HepG2 (cell line): ENCODE results near the gene TRMT112. TPM values are rescaled to one million over a fixed set of nuclear protein-coding genes. Genes with fewer than 3 reads are reported as not detected.

Experiments
- ATAC-seq: fragments of 200-7000 bp; cut with Tn5 transposase; 3 replicates; pipeline ENCODE4 v1.9.1; 2020; ENCODE audit warnings: mild to moderate bottlenecking, moderate library complexity
- BruUV-seq: library from RNA; stranded (reverse); fragments of 400-500 nt; replicated peaks from 2 replicates; lab custom pipeline; 2021; lab: Mats Ljungman, UMichigan
- CTCF ChIA-PET: fragments of 300-600 bp; formaldehyde crosslinking; extraction: SDS; loops from one replicate; lab custom pipeline; 2021; ENCODE audit warnings: low total read pairs, inconsistent platforms, low intra/inter-chr PET ratio; lab: Yijun Ruan, JAX
- POLR2A ChIA-PET: fragments of 350-600 bp; sonication (Branson Sonifier 250); formaldehyde crosslinking; loops from one replicate; lab custom pipeline; 2020; ENCODE audit warnings: antibody characterized with exemption, inconsistent platforms; lab: Yijun Ruan, JAX
- DNase-seq: peaks from one replicate; pipeline ENCODE4 v3.0.0-alpha.2; 2015; ENCODE audit warnings: low spot score
- FAIRE-seq: peaks from 3 replicates; lab custom pipeline; 2011; peaks lifted over from hg19 to GRCh38; lab: Jason Lieb, UNC
- H2AFZ ChIP-seq: one replicate; pipeline ENCODE4 v1.6.1; 2011; ENCODE audit warnings: low read length, inconsistent platforms
- H3K27ac ChIP-seq: fragments of 300-600 bp; 3 replicates; pipeline ENCODE4 v1.8.0; 2011; ENCODE audit warnings: mixed run types, mild to moderate bottlenecking, mixed read lengths, low read length, inconsistent platforms; ENCODE audit not compliant: insufficient read depth; ENCODE audit errors: extremely low read length
- H3K27me3 ChIP-seq, 2 experiments: fragments of 200-600 bp in 1 of 2; 2 replicates in 1 of 2; 3 replicates in 1 of 2; pipeline versions ENCODE4 v1.6.0 to v1.8.0; 2011; ENCODE audit warnings: low read length in 2 of 2, mild to moderate bottlenecking in 2 of 2, moderate library complexity in 2 of 2, inconsistent platforms in 1 of 2; ENCODE audit not compliant: insufficient read depth in 2 of 2, control insufficient read depth in 1 of 2
- H3K36me3 ChIP-seq, 2 experiments: fragments of 200-600 bp in 1 of 2; replicated peaks in 1 of 2; 2 replicates in 1 of 2; 3 replicates in 1 of 2; pipeline versions ENCODE4 v1.5.1 to v1.8.0; 2011; ENCODE audit warnings: low read length in 2 of 2, inconsistent platforms in 1 of 2; ENCODE audit not compliant: insufficient read depth in 2 of 2, control insufficient read depth in 1 of 2
- H3K4me1 ChIP-seq: 2 replicates; pipeline ENCODE4 v1.5.1; 2012; ENCODE audit warnings: low read length, inconsistent platforms; ENCODE audit not compliant: insufficient read depth
- H3K4me2 ChIP-seq: 2 replicates; pipeline ENCODE4 v1.6.0; 2011; ENCODE audit warnings: low read depth, low read length, inconsistent platforms
- H3K4me3 ChIP-seq, 3 experiments: fragments of 200-600 bp in 1 of 3; sonication (generic), shearing (Covaris generic) in 1 of 3; replicated peaks in 1 of 3; 2 replicates each; pipeline ENCODE4 v1.5.1; 2011 to 2016; ENCODE audit warnings: low read length in 3 of 3, inconsistent platforms in 2 of 3, low read depth in 2 of 3, mild to moderate bottlenecking in 2 of 3, control low read depth in 1 of 3, mixed read lengths in 1 of 3; ENCODE audit not compliant: insufficient read depth in 1 of 3
- H3K79me2 ChIP-seq: one replicate; pipeline ENCODE4 v1.6.1; 2011; ENCODE audit warnings: low read length, inconsistent platforms; ENCODE audit not compliant: insufficient read depth
- H3K9ac ChIP-seq: 2 replicates; pipeline ENCODE4 v1.6.0; 2011; ENCODE audit warnings: mild to moderate bottlenecking, low read depth, low read length, inconsistent platforms; ENCODE audit not compliant: insufficient read depth
- H3K9me3 ChIP-seq: 2 replicates; pipeline ENCODE4 v1.5.1; 2012; ENCODE audit warnings: mild to moderate bottlenecking, low read length
- H4K20me1 ChIP-seq: 2 replicates; pipeline ENCODE4 v1.6.0; 2011; ENCODE audit warnings: inconsistent platforms, mild to moderate bottlenecking, low read length, moderate library complexity; ENCODE audit not compliant: insufficient read depth
- BHLHE40 ChIP-seq: IDR thresholded peaks from 2 replicates; pipeline ENCODE4 v1.6.1; 2011; ENCODE audit warnings: low read length, improper control_type of control experiment
- GATAD1 ChIP-seq: IDR thresholded peaks from 2 replicates; pipeline ENCODE4 v1.6.1; 2016; ENCODE audit warnings: missing genetic modification reagents, missing compliant biosample characterization
- GZF1 ChIP-seq: sonication (generic); formaldehyde crosslinking; IDR thresholded peaks from 2 replicates; pipeline ENCODE4 v1.5.1; 2020; ENCODE audit warnings: mild to moderate bottlenecking, missing genetic modification reagents
- KLF12 ChIP-seq: sonication (generic); formaldehyde crosslinking; IDR thresholded peaks from 2 replicates; pipeline ENCODE4 v1.4.0; 2020; ENCODE audit warnings: missing genetic modification reagents, borderline replicate concordance
- NR2C2 ChIP-seq: sonication (generic); formaldehyde crosslinking; IDR thresholded peaks from 2 replicates; pipeline ENCODE4 v1.4.0; 2020; ENCODE audit warnings: missing genetic modification reagents, mild to moderate bottlenecking, moderate library complexity, borderline replicate concordance
- POLR2AphosphoS2 ChIP-seq: IDR thresholded peaks from 2 replicates; pipeline ENCODE4 v1.6.1; 2011; ENCODE audit warnings: low read depth, low read length, improper control_type of control experiment
- SRF ChIP-seq: IDR thresholded peaks from 2 replicates; pipeline ENCODE4 v1.6.1; 2011; ENCODE audit warnings: mild to moderate bottlenecking, low read depth, low read length, moderate library complexity
- TRIM24 ChIP-seq: sonication (generic); formaldehyde crosslinking; IDR thresholded peaks from 2 replicates; pipeline ENCODE4 v1.8.0; 2022; ENCODE audit warnings: mild to moderate bottlenecking, missing genetic modification reagents
- ZFP1 ChIP-seq: IDR thresholded peaks from 2 replicates; pipeline ENCODE4 v1.6.1; 2016
- ZFP82 ChIP-seq: sonication (generic); formaldehyde crosslinking; IDR thresholded peaks from 2 replicates; pipeline ENCODE4 v1.5.1; 2020; ENCODE audit warnings: mild to moderate bottlenecking, missing genetic modification reagents, borderline replicate concordance
- ZNF629 ChIP-seq: sonication (generic); formaldehyde crosslinking; conservative IDR thresholded peaks from 2 replicates; pipeline ENCODE4 v1.5.0; 2020; ENCODE audit warnings: missing genetic modification reagents
- WGBS: methylation state at CpG from one replicate; pipeline ENCODE4 v1.1.6; 2017; ENCODE audit warnings: low lambda C conversion rate; 5-methylcytosine and 5-hydroxymethylcytosine counted together
- in situ Hi-C: cut with HindIII; loops from 2 replicates; pipeline ENCODE4 v1.10.0; 2017; ENCODE audit warnings: low pct_unique_long_range_greater_than_20kb; ENCODE audit not compliant: extremely low pct_ligation_motif_present
- intact Hi-C: fragments of 100-400 bp; cut with micrococcal nuclease; formaldehyde crosslinking; loops from one replicate; pipeline ENCODE4 v1.10.0; 2022; ENCODE audit not compliant: unreplicated experiment
- polyA plus RNA-seq, 8 experiments: library from polyadenylated mRNA; depleted of rRNA in 3 of 8; stranded (reverse) in 7 of 8; unstranded in 1 of 8; fragments of >200 nt; fragmentation: Illumina TruSeq in 4 of 8; extraction: Trizol in 4 of 8; gene quantifications; 2 replicates each; pipeline versions ENCODE4 v1.2.1 to v1.2.3, GENCODE V29; 2011 to 2016; ENCODE audit warnings: low read depth in 4 of 8, missing spikeins in 1 of 8, mixed read lengths in 1 of 8; ENCODE audit not compliant: insufficient read depth in 1 of 8
- total RNA-seq, 5 experiments: library from RNA; depleted of rRNA; stranded (reverse); fragments of >200 nt; fragmentation: Illumina TruSeq; extraction: Trizol; gene quantifications; 2 replicates each; pipeline ENCODE4 v1.2.3, GENCODE V29; 2016; ENCODE audit warnings: low read depth in 1 of 5
- TF ChIP-seq, protein P1 (sequence below): sonication (generic); formaldehyde crosslinking; IDR thresholded peaks from 2 replicates; pipeline ENCODE4 v1.8.1; 2023; ENCODE audit warnings: mild to moderate bottlenecking, inconsistent platforms, moderate library complexity, missing genetic modification reagents, borderline replicate concordance
- TF ChIP-seq, protein P2 (sequence below): IDR thresholded peaks from 2 replicates; pipeline ENCODE4 v1.6.1; 2016; ENCODE audit warnings: control low read depth

The TRMT112 gene
- total and polyA plus RNA-seq, 2 of the 13 experiments (the other 11 are each of a cell fraction or from before 2014, with no cell fraction given) = 186 to 409 TPM

DNA sequence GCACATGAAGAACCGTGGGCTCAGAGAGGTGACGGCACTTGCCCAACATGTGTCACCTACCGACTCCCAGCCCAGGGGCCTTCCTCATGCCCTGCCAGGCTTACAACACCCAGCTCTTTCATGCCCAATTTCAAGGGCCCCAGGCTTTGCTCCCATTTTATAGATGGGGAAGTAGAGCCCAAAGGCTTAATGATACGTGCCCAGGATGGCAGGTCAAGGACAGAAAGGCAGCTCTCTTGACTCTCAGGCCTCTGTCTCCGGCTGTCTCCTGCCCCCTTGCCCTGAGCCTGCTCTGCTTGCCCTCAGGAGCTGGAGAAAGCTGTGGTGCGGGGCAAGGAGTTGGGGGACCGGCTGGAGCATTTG, 31.6 kb upstream of the TRMT112 start:
- peaks cover 36% of the 10 kb centered on the region for H3K4me1 ChIP-seq
- POLR2A ChIA-PET = interaction anchor here (0.7 kb wide), 1 partner anchor 31 kb away, joined by 3 read pairs; the partner anchor contains the start of gene PRDX5
- 57% methylated on average over 5 of the region's 7 CpGs for WGBS
- no peak for ATAC-seq
- no TSS peak for BruUV-seq
- no peak overlapping the region for H2AFZ ChIP-seq
- H3K36me3 ChIP-seq = no peaks in the 10 kb centered on the region
- H3K27ac ChIP-seq = no peak overlapping the region
- DNase-seq = no peak
- H3K4me2 ChIP-seq = peak overlapping the region; percentile 60
- no peak for FAIRE-seq
- H3K79me2 ChIP-seq = no peaks in the 10 kb centered on the region
- in situ Hi-C loops (no loop called here), intact Hi-C loops (no loop called here)
- TF ChIP-seq TRIM24 (no peak), ZNF629 (CRISPR knock-in tag) (peak; percentile 88)
- no peak overlapping the region for H3K9ac ChIP-seq
- H4K20me1 ChIP-seq = no peaks in the 10 kb centered on the region
- peaks cover 2 to 30% of the 10 kb centered on the region in 2 experiments; a peak in 4 of 5 replicates for H3K27me3 ChIP-seq
- CTCF ChIA-PET = no interaction called here
- H3K4me3 ChIP-seq = no peak overlapping the region
- H3K9me3 ChIP-seq = no peaks in the 10 kb centered on the region

DNA sequence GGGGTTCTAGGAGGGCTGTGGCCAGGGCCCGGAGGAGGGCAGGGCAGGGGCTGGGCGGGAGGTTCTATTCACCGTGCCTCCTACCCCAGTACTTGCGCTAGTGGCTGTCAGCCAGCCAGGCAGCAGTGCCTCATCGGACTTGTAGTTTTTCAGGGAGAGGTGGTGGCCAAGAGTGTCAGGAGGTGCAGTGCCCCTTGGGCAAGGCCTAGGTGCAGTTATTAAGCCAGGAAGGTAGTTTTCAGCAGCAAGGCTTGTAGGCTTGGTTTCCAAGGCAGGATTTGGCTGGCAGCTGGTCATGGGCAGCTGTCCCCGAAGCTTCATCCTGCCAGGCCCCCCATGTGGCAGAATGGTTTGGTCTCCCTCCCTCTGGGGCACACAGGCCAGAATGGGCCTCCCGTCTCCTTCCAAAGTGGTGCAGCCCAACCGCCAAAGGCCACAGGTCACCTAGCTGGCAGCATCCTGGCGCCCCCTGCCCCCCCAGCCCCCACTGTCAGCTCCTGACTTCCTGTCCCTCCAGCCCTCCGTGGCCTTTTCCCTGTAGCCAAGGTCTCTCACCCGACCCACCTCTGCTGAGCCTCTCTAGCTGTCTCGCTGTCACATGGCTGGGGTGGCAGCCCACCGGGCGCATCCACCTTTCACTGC, 31.1 kb upstream of the TRMT112 start:
- no peak overlapping the region for H2AFZ ChIP-seq
- in situ Hi-C loops = no loop called here
- FAIRE-seq (no peak), DNase-seq (peak; percentile 33), ATAC-seq (peak; percentile 16; the same call in 2 of the 3 replicates)
- no peak overlapping the region for H3K27ac ChIP-seq
- H3K36me3 ChIP-seq = no peaks in the 10 kb centered on the region
- intact Hi-C loops = no loop called here
- H4K20me1 ChIP-seq = no peaks in the 10 kb centered on the region
- H3K9me3 ChIP-seq = no peaks in the 10 kb centered on the region
- no TSS peak for BruUV-seq
- peak overlapping the region in 1 of 3 experiments; percentile 53; a peak in 1 of 6 replicates for H3K4me3 ChIP-seq
- no peaks in the 10 kb centered on the region for H3K79me2 ChIP-seq
- CTCF ChIA-PET = no interaction called here
- H3K4me1 ChIP-seq = peaks cover 36% of the 10 kb centered on the region
- WGBS = 36% methylated on average over 7 of the region's 14 CpGs
- H3K27me3 ChIP-seq = peaks cover 2 to 29% of the 10 kb centered on the region in 2 experiments; a peak in 4 of 5 replicates
- POLR2A ChIA-PET = no interaction called here
- no peak overlapping the region for H3K9ac ChIP-seq
- H3K4me2 ChIP-seq = peak overlapping the region; percentile 60
- TF ChIP-seq ZFP1 (CRISPR knock-in tag) (no peak), KLF12 (CRISPR knock-in tag) (no peak), GATAD1 (no peak), SRF (no peak), POLR2AphosphoS2 (no peak), NR2C2 (CRISPR knock-in tag) (peak; percentile 18; the same call in 1 of the 2 replicates), GZF1 (CRISPR knock-in tag) (no peak), ZFP82 (no peak), BHLHE40 (peak; percentile 41; the same call in 1 of the 2 replicates)
- TF ChIP-seq, protein P1, sequence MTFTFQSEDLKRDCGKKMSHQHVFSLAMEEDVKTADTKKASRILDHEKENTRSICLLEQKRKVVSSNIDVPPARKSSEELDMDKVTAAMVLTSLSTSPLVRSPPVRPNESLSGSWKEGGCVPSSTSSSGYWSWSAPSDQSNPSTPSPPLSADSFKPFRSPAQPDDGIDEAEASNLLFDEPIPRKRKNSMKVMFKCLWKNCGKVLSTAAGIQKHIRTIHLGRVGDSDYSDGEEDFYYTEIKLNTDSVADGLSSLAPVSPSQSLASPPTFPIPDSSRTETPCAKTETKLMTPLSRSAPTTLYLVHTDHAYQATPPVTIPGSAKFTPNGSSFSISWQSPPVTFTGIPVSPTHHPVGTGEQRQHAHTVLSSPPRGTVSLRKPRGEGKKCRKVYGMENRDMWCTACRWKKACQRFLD (CRISPR knock-in tag) = no peak
- TF ChIP-seq, protein P2, sequence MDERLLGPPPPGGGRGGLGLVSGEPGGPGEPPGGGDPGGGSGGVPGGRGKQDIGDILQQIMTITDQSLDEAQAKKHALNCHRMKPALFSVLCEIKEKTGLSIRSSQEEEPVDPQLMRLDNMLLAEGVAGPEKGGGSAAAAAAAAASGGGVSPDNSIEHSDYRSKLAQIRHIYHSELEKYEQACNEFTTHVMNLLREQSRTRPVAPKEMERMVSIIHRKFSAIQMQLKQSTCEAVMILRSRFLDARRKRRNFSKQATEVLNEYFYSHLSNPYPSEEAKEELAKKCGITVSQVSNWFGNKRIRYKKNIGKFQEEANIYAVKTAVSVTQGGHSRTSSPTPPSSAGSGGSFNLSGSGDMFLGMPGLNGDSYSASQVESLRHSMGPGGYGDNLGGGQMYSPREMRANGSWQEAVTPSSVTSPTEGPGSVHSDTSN (CRISPR knock-in tag) = no peak
